Inflammatory macrophage treated with lipopolysaccharide for 4 hours (primary cell): ENCODE data around the gene SYNGR2.
A peak's percentile ranks its signal among the peaks of the same experiment; 100 is the strongest.
"Not testable (repeated sequence)": the region's sequence is repeated elsewhere in the genome, so short reads cannot be mapped to it uniquely, and the experiment has no call there.

Experiments
- DNase-seq: peaks from one replicate; pipeline ENCODE4 v3.0.0-alpha.2; 2020

SYNGR2 gene

DNA sequence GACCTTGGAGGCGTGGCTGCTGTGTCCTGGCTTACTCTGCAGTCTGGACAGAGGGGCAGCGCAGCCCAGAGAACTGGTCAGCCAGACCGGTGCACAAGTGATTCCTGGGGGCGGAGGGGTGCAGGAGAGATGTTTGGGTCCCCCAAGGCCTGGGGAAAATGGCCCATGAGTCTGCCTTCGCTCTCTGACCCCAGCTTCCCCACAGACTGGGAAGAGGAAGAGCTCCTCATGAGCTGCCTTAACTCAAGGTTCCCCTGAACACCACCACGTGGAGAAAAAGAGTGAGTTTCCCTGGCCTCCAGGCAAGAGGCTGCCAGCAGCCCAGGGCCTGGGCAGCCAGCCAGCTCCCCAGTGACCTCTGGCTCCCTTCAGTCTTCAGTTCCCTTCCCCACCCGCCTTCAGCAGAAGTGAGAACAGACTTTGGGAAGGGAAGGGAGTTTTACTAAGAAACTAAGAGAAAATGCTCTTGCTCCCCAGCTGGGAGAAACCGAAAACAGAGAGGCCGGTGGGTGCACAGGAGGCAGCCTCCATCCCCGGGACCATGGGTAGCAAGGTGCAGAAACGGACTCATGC lies 24.1 kb upstream of the SYNGR2 start:
- DNase-seq, result peak; percentile 96

DNA sequence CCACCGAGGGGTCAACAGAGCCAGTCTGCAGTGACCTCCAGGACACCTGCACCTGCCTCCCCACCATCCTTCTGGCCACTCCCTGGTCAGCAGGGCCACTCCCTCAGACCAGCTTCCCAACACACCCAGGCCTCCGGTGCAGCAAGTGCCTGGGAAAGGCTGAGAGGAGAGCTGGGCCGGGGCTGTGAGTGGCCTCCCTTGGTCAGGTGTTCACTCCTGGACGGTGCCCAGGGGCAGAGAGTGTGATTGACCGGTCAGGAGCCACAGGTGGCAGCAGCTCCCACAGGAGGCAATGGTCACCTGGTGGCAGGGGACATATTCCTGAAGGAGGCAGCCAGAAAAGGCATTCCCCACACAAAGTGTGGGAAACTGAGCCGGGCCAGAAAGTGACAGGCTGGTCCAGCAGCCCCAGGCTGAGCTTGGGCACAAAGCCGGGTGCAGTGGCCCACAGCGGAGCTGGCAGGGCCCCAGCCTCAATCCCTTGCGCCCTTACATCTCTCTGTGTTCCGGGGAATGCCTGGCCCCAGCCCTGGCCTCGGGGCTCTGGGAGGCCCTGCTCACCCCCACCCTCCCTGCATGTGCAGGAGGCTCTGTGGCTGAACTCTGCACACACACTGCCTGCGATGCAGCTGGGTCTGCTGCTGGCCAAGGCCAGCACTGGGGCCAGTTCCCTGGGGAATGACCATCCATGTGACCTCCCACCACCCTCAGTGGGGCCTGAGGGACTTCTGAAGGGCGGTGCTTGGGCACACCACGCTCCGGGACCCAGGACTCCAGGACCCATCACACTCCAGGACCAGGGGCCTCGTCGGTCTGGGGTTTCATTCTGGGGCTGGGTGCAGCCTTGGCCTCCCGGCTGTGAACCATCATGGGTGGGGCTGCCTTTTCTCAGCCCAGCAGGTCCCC lies 23.4 kb upstream of the SYNGR2 start:
- DNase-seq, result no peak

DNA sequence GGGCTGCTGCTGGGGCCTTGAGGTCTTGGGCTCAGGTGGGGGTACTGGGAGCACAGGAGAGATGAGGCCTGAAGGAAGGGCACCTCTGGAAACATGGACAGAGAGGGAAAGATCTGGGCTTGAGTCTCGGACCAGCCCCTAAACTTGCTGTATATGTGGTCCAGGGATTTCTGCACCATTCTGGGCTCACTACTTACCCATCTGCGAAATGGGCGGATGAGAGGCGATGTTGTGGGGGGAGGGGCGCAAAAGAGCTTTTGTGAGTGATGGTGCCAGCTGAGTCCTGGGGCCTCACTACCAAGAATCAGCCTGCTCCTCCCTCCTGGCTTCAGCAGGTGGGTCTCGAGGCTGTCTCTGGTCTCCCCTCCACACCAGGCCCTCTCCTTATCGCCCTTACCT lies 21.9 kb upstream of the SYNGR2 start:
- DNase-seq, result no peak

DNA sequence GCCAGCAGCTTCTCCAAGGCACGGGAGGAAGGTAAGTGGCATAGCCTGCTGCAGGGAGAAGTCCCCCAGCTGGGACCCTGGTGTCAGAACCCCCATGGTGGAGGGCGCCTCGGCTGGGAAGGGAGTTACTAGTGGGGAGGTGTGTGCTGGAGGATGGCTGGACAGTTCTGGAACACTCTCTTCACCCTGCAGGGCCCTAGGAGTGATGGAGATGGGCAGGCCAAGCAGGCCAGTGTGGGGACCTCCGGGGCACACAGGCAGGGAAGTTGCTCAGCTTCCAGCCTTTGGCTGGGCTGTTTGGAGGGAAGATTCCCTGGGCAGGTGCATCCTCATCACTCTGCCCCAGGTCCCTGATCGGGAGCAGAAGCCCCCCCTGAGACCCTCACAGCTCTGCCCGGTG lies 21.5 kb upstream of the SYNGR2 start:
- no peak for DNase-seq

DNA sequence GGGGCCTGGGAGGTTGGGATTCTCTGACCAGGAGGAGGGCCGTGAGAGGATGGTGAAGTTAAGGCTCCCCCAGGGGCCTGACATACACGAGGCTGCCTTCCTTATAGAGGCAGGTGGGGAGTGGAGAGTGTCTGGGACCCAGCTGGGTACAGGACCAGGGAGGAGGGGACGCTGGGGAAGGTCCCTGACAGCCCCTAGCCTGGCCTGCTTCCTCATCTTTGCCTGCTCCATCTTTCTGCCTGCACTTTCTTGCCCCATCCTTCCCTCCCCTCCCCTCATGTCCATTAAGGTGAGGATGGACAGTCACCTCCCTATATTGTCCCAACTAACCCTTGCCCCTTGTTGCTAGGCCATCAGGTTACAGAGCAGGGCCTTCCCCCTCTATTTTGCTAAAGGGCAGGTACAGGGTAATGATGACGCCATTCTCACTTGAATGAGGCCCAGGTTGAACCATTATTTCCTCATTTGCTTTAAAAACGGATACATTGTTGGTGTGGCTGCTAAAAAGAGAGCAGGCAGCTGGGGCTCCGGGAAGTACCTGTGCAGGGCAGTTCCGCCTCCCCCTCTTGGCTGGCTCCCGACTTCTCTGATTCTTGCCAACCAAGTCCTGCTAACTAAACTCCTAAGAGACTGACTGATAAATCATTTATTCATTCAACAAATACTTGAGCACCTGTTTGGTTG lies 20.9 kb upstream of the SYNGR2 start:
- no peak for DNase-seq

DNA sequence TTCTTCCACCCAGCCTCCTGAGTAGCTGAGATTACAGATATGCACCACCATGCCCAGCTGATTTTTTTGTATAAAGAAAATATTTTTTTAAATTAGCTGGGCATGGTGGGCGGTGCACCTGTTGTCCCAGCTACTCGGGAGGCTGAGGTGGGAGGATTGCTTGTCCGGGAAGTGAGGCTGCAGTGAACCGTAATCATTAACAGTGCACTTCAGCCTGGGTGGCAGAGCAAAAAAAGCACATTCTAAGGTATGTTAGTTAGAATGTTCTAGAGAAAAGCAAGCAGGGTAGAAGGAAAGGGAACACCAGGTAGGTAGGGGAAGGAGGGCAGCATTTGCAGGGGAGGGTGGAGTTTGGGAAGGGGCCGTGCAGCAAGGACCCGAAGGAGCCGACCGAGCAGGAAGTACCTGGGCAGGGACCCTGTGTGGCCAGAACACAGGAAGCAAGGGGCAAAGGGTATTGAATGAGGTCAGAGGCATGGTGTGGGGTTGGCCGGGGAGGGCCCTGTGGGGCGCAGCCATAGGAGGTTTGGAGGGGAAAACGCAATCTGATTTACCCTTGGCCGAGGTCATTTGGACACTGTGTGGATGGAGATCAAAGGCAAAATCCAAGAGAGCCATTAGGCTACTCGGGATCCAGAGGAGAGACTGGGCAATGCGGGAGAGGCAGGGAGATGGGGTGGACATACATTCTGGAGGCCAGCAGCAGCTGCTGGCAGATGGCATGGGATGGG lies 19.9 kb upstream of the SYNGR2 start:
- no peak for DNase-seq

DNA sequence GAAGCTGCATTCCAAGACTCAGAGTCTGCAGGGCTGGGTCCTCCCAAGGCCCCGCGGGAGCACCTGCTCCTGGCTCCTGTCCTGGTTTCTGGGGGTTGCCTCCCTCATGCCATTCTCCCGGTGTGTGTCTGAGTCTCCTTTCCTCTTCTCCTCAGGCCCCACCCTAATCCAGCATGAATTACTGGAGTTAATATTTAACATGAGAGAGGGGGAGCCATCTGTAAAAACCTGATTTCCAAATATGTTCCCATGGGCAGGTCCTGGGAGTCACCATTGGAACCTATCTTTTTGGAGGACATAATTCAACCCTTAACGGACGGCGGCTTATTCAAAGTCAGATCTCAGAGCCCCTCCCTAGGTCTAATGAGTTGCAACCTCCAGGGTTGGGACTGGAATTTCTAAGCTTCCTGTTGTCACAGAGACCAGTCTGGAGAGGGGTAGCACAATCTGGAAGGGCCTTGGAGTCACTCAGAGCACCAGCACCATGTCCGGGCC lies 16.8 kb upstream of the SYNGR2 start:
- DNase-seq, result no peak

DNA sequence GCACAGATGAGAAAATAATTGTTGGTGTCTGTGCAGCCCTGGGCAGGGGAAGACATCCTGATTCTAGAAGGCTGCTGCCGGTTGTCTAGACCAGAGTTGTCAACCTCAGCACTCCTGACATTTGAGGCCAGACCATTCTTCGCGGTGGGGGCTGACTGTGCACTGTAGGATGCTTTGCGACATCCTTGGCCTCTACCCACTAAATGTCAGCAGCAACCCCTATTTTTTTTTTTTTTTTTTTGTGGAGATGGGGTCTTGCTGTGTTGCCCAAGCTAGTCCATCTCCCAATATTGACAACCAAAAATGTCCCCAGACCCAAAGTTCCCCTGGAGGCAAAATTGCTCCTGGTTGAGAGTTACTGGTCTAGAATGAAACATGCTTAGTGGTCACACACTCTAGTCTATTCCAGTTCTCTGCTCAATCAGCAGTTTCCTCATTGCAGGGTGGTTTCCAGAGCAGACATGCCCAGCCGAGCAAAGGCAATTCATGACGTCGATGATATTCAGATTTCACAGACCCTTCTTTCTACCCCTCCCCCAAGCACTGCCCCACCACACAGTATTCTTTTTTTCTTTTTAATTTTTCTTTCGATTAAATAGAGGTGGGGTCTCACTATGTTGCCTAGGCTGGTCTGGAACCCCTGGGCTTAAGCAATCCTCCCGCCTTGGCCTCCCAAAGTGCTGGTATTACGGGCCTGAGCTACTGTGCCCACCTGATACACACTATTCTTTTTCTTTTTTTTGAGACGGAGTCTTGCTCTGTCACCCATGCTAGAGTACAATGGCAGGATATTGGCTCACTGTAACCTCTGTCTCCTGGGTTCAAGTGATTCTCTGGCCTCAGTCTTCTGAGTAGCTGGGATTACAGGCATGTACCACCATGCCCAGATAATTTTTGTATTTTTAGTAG lies 13.2 kb upstream of the SYNGR2 start:
- DNase-seq, result peak; percentile 88

DNA sequence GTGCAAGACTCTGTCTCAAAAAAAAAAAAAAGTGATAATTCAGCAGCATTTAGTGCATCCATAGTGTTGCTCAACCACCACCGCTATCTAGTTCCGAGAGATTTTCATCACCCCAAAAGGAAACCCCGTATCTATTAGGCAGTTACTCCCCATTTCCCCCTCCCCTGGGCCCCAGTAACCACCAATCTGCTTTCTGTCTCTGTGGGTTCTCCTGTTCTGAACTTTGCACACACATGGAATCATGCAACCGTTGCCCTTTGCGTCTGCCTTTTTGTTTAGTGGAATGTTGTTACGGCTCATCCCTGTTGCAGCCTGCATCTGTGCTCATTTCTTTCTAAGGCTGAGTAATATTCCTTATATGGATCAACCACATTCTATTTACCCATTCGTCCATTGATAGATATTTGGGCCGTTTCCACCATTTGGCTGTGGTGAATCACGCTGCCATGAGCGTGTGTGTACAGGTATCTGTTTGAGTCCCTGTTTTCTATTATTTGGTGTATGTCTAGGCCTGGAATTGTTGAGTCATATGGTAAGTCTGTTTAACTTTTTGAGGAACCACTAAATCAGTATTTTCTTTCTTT lies 8.7 kb upstream of the SYNGR2 start:
- DNase-seq, result no peak

DNA sequence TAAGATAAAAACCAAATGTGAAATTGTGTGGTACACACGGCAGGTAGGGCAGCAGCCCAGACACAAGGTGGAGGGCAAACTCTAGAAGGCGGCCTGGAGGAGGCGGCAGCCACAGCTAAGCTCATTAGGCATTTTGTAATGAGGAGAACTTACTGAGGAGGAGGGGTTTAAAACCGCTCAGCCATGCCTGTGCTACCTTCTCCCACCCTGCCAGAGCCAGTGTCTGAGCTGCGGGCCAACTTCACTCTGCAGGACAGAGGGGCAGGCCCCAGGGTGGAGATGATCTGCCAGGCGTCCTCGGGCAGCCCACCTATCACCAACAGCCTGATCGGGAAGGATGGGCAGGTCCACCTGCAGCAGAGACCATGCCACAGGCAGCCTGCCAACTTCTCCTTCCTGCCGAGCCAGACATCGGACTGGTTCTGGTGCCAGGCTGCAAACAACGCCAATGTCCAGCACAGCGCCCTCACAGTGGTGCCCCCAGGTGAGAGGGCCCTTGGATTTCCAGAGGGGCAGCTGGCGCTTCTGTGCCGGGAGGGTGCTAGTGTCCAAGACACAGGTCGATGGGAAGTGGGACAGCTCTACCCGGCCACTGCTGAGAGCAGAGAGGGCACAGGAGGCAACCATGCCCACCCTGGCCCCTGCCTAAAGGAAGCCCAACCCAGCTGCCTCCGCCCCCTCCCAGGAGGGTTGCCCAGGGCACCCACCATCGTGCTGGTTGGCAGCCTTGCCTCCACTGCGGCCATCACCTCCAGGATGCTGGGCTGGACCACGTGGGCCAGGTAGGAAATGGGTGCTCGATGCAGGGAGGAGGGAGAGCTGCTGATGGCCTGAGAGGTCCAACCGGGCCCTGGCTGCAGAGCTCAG lies 4.3 kb upstream of the SYNGR2 start:
- no peak for DNase-seq

DNA sequence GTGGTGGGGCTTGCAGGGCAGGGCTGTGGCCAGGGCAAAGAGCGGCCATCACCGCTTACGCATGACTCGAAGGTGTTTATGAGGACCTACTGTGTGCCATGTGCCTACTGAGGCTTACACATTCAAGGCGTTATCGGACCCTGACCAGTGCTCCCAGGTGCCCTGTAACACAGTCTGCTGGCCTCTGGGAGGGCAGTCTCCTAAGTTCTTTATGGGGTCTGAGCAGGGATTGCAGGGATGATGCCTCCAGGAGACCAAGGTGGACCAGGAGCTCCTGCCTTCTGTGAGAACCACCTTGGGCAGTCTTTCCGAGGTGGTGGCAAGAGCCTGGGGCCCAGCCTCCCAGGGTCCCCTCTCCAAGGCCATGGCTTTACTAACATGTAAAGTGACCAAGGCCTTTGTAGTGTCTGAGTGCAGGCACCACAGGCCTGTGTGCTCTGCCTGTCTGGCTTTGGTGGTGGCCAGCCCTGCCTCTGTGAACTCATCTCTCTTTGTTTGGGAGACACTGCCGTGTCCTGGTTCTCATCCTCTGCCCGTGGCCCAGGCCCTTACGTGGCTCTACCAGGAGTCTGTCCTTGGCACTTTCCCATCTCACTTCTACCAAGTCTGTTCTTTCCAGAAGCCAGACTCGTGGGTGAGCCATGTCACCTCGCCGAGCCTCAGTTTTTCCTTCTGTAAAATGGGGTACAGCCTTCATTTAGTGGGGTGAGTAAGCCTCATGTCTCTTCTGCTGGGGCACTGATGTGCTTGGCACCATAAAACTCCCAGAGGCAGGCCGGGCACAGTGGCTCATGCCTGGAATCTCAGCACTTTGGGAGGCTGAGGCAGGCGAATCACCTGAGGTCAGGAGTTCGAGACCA lies 3.4 kb upstream of the SYNGR2 start:
- no peak for DNase-seq

DNA sequence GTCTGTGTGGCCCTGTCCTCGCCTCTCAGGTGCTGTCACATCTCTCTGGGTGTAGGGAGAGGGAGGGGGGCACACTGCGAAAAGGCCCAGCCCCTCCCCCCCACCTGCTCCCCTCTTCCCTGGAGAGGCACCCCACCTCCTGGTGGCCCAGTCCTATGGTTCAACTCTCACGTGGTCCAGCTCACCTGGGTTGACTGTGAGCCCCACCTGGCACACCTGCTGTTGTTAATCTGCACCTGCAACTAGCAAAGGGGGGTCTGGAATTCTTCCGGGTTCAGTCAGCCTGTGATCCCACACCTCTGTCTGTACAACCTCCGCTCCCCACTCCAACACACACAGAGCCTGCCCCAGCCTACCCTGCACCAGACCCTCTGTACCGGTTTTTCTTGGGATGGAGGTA lies 2.0 kb upstream of the SYNGR2 start:
- no peak for DNase-seq

DNA sequence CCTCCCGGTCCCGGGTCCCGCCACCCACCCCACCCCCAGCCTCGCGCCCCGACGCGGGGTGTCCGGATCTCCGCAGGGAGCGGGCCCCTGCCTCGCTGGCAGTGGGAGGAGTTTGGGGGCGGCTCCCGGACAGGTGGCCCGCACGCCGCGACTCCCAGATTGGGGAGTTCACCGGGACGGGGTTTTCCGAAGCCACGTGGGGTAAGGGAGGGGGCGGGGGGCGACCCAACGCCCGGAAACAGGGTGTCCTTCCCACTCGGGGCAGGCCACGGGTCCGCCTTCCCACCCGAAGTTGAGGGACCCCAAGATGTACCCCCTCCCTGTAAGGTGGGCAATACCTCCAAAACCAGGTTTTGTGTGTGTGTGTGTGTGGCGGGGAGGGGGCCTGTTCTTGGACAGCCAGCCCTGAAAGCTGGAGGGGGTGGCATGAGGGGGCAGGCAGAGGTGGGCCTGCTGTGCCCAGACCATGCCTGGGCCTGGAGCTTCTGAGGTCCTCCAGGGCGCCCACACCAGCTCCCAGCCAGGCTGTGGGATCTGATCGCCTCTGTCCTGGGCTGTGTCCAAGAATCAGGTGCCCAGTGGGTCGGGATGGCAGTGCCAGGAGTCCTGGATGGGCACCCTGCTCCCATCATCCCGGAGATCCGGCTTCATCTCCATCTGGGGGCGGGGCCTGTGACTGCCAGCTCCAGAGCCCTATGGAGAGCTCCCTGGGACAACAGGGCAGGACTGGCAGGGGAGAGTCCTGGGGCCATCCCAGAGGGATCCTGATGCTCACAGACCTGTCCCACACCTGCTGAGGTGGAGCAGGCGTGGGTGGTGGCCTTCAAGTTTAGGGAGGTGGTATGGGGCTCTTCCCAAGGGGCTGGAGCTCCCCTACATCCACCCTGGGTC lies 767 bp downstream of the SYNGR2 start:
- peak; percentile 28 for DNase-seq

DNA sequence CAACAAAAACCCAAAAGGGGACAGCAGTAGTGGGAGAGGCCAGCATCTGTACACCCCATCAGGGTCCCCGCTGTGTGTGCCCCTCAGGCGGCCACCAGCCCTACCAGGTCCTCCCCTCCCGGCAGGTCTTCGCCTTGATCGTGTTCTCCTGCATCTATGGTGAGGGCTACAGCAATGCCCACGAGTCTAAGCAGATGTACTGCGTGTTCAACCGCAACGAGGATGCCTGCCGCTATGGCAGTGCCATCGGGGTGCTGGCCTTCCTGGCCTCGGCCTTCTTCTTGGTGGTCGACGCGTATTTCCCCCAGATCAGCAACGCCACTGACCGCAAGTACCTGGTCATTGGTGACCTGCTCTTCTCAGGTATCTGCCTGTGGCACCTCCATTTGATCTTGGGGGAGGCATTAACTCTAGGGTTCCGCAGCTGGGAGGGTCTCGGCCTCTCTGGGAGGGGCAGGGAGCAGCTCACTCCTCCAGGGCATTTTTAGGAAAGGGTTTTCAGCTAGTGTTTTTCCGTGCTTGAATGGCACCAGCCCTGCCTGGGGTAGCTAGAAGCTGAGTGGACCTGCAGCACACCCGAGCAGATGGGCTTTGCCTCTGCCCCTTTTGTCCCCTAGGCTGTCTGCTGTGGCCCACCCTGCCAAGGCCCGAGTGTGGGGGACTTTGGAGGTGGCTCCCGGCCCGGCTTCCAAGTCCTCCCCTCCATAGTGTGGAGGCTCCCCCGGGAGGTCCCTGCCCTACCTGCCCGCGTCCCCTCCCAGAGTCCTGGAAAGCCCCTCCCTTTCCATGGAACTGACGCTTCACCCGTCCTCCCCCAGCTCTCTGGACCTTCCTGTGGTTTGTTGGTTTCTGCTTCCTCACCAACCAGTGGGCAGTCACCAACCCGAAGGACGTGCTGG lies 2.6 kb downstream of the SYNGR2 start:
- DNase-seq, result peak; percentile 40

DNA sequence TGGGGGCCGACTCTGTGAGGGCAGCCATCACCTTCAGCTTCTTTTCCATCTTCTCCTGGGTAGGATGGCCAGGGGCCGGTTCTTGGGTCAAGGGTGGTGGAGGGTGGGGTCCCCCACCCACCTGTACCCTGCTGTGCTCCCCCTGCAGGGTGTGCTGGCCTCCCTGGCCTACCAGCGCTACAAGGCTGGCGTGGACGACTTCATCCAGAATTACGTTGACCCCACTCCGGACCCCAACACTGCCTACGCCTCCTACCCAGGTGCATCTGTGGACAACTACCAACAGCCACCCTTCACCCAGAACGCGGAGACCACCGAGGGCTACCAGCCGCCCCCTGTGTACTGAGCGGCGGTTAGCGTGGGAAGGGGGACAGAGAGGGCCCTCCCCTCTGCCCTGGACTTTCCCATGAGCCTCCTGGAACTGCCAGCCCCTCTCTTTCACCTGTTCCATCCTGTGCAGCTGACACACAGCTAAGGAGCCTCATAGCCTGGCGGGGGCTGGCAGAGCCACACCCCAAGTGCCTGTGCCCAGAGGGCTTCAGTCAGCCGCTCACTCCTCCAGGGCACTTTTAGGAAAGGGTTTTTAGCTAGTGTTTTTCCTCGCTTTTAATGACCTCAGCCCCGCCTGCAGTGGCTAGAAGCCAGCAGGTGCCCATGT lies 3.3 kb downstream of the SYNGR2 start:
- DNase-seq, result not testable (repeated sequence)

DNA sequence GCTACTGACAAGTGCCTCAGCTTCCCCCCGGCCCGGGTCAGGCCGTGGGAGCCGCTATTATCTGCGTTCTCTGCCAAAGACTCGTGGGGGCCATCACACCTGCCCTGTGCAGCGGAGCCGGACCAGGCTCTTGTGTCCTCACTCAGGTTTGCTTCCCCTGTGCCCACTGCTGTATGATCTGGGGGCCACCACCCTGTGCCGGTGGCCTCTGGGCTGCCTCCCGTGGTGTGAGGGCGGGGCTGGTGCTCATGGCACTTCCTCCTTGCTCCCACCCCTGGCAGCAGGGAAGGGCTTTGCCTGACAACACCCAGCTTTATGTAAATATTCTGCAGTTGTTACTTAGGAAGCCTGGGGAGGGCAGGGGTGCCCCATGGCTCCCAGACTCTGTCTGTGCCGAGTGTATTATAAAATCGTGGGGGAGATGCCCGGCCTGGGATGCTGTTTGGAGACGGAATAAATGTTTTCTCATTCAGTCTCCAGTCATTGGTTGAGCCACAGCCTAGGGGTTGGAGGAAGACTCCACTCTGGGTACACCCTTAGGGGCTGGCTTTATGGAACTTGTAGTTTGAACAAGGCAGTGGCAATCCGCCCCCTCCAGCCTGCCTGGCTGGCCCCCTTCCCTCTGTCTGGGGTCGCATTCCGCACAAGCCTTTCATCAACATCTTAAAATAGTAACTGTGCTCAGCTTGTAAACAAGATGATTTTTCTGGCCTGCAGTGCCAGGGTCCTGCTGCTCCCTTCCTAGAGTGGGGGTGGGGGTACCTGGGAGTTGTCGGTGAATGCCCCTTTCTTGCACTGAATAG lies 4.1 kb downstream of the SYNGR2 start:
- DNase-seq, result peak; percentile 71
